Stimulated activated CD4-positive, alpha-beta T cell treated with anti-CD3 and anti-CD28 coated beads, TNF-alpha, amount 100 ng/mL, for 4 hours (primary cell): ENCODE measurements around the gene SP110.
A peak's percentile ranks its signal among the peaks of the same experiment; 100 is the strongest.
"Not testable (repeated sequence)": the region's sequence is repeated elsewhere in the genome, so short reads cannot be mapped to it uniquely, and the experiment has no call there.

ENCODE experiments used
- DNase-seq, 3 experiments: peaks; one replicate each; pipeline ENCODE4 v3.0.0-alpha.2; 2020; ENCODE audit warnings: low read depth in 3 of 3

The SP110 gene

GRCh38 chr2:230219419-230220331, at the start of gene SP110:
TSS of gene SP110 (minus strand) at chr2:230219984. CDS start at chr2:230216927, 3,057 bp downstream.
- DNase-seq, result peak; percentile 42 to 66 (median 63)

- no peak for DNase-seq
These were observed 48.9 kb upstream of the SP110 start for GRCh38 chr2:230268606-230269243.

GRCh38 chr2:230267556-230267955, 47.8 kb upstream of the SP110 start:
- no peak for DNase-seq

- DNase-seq, result no peak
These were observed 47.3 kb upstream of the SP110 start for GRCh38 chr2:230267059-230267458.

GRCh38 chr2:230266638-230267037, 46.9 kb upstream of the SP110 start:
- DNase-seq, result no peak

GRCh38 chr2:230264945-230265344, 45.2 kb upstream of the SP110 start:
- DNase-seq, result not testable (repeated sequence)

GRCh38 chr2:230262246-230262645, 42.5 kb upstream of the SP110 start:
- DNase-seq, result no peak

GRCh38 chr2:230258483-230258882, 38.7 kb upstream of the SP110 start:
- DNase-seq, result no peak

GRCh38 chr2:230256733-230257332, 37.0 kb upstream of the SP110 start:
- DNase-seq, result no peak

- DNase-seq, result no peak
These were observed 34.5 kb upstream of the SP110 start for GRCh38 chr2:230254152-230254881.

GRCh38 chr2:230250231-230250630, 30.4 kb upstream of the SP110 start:
- no peak for DNase-seq

GRCh38 chr2:230246206-230246605, 26.4 kb upstream of the SP110 start:
- DNase-seq, result no peak

GRCh38 chr2:230244211-230244610, 24.4 kb upstream of the SP110 start:
- no peak for DNase-seq

- DNase-seq, result no peak
These were observed 15.1 kb upstream of the SP110 start for GRCh38 chr2:230234845-230235244.

GRCh38 chr2:230234122-230234722, 14.4 kb upstream of the SP110 start:
- DNase-seq, result no peak

- no peak for DNase-seq
These were observed 11.5 kb upstream of the SP110 start for GRCh38 chr2:230231251-230231650.

- no peak for DNase-seq
These were observed 10.9 kb upstream of the SP110 start for GRCh38 chr2:230230496-230231200.

- DNase-seq, result no peak
These were observed 10.3 kb upstream of the SP110 start for GRCh38 chr2:230230087-230230486.

GRCh38 chr2:230227216-230227615, 7.4 kb upstream of the SP110 start:
- DNase-seq, result no peak

GRCh38 chr2:230226051-230226551, 6.3 kb upstream of the SP110 start:
- no peak for DNase-seq

- peak; percentile 47 to 77 (median 70) for DNase-seq
These were observed 5.7 kb upstream of the SP110 start, which contains the start of gene SP140 for GRCh38 chr2:230225486-230225885. TSS of gene SP140 (plus strand) at chr2:230225736. CDS start at chr2:230225845, 109 bp downstream.
